WERI-Rb-1 (cell line): ENCODE results near the gene NWD2.

Source experiments
- DNase-seq: peaks from one replicate; pipeline ENCODE4 v3.0.0-alpha.2; 2020
- H3K27ac ChIP-seq: fragments of 250-450 bp; sonication (Bioruptor Pico); 2 replicates; pipeline ENCODE4 v1.5.1; 2020; ENCODE audit warnings: mild to moderate bottlenecking, moderate library complexity
- H3K27me3 ChIP-seq: fragments of 250-450 bp; sonication (Bioruptor Pico); 2 replicates; pipeline ENCODE4 v1.5.1; 2021; ENCODE audit warnings: mild to moderate bottlenecking, low read depth, moderate library complexity; ENCODE audit not compliant: insufficient read depth, severe bottlenecking
- H3K36me3 ChIP-seq: fragments of 250-450 bp; sonication (Bioruptor Pico); 2 replicates; pipeline ENCODE4 v1.5.1; 2020; ENCODE audit warnings: mild to moderate bottlenecking, moderate library complexity
- H3K4me3 ChIP-seq: 2 replicates; pipeline ENCODE4 v1.5.1; 2011; ENCODE audit warnings: low read depth, mild to moderate bottlenecking, control low read depth, low read length
- H3K9me3 ChIP-seq: fragments of 250-450 bp; sonication (Bioruptor Pico); 2 replicates; pipeline ENCODE4 v1.5.1; 2021; ENCODE audit warnings: mild to moderate bottlenecking, moderate library complexity; ENCODE audit not compliant: severe bottlenecking
- TF ChIP-seq, protein P1 (sequence below): IDR thresholded peaks from 2 replicates; pipeline ENCODE4 v1.5.1; 2011; ENCODE audit warnings: low read depth, mild to moderate bottlenecking, control low read depth, inconsistent platforms, low read length

NWD2 gene

DNA sequence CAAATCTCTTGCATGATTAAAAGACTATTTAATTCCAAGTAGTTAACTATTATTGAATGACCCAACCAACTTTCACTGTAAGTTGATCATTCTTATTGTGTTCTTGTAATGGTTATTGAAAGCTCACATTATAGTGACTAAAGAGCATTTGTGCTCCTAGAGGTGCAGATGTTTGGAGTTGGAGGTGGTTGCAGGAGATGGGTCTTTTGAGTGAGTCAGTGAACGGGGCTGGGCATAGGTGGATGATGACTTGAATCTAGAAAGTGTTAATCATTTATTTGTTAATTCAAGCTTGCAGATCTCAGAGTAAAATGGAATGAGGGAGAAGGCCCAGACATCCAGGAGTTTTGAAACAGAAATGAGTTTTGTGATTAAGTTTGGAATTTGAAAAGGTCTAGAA lies 13.7 kb downstream of the NWD2 start:
- Histone ChIP-seq H3K36me3 (no peaks in the 10 kb centered on the region), H3K4me3 (no peak overlapping the region), H3K27ac (no peak overlapping the region), H3K9me3 (no peaks in the 10 kb centered on the region), H3K27me3 (peaks cover 93% of the 10 kb centered on the region)
- TF ChIP-seq, protein P1, sequence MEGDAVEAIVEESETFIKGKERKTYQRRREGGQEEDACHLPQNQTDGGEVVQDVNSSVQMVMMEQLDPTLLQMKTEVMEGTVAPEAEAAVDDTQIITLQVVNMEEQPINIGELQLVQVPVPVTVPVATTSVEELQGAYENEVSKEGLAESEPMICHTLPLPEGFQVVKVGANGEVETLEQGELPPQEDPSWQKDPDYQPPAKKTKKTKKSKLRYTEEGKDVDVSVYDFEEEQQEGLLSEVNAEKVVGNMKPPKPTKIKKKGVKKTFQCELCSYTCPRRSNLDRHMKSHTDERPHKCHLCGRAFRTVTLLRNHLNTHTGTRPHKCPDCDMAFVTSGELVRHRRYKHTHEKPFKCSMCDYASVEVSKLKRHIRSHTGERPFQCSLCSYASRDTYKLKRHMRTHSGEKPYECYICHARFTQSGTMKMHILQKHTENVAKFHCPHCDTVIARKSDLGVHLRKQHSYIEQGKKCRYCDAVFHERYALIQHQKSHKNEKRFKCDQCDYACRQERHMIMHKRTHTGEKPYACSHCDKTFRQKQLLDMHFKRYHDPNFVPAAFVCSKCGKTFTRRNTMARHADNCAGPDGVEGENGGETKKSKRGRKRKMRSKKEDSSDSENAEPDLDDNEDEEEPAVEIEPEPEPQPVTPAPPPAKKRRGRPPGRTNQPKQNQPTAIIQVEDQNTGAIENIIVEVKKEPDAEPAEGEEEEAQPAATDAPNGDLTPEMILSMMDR = no peak
- DNase-seq = no peak

- no peaks in the 10 kb centered on the region for H3K9me3 ChIP-seq
- no peaks in the 10 kb centered on the region for H3K36me3 ChIP-seq
- no peak overlapping the region for H3K27ac ChIP-seq
- TF ChIP-seq, protein P1 = no peak
- H3K4me3 ChIP-seq = no peak overlapping the region
- no peak for DNase-seq
- peaks cover 82% of the 10 kb centered on the region for H3K27me3 ChIP-seq
These were observed 23.8 kb downstream of the NWD2 start for GRCh38 chr4:37268319-37268718.

DNA sequence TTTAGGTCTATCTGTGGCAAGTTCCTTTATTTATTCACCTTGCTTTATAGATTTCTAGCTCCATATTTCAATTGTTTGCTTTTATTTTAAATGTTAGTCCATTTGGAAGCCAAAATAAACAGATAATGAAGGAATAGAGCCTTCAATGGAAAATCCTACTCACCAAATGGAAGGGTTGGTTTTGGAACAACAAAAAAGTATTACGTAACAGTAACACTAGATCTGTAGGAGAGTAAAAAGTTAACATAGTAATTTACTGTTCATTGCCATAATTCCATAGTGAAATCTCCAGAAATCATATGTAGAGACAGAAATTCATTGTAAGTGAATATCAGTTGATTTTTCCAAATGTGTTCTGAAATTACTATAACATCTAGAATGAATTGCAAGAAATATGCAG lies 34.6 kb downstream of the NWD2 start:
- Histone ChIP-seq H3K27ac (no peak overlapping the region), H3K9me3 (peaks cover 2% of the 10 kb centered on the region), H3K27me3 (peaks cover 49% of the 10 kb centered on the region), H3K36me3 (no peaks in the 10 kb centered on the region), H3K4me3 (no peak overlapping the region)
- TF ChIP-seq, protein P1 = no peak
- no peak for DNase-seq

- no peak for DNase-seq
- TF ChIP-seq, protein P1 = no peak
- Histone ChIP-seq H3K27ac (no peak overlapping the region), H3K27me3 (peaks cover 58% of the 10 kb centered on the region), H3K9me3 (peaks cover 2% of the 10 kb centered on the region), H3K36me3 (no peaks in the 10 kb centered on the region), H3K4me3 (no peak overlapping the region)
These were observed 35.5 kb downstream of the NWD2 start for GRCh38 chr4:37279894-37280592.

DNA sequence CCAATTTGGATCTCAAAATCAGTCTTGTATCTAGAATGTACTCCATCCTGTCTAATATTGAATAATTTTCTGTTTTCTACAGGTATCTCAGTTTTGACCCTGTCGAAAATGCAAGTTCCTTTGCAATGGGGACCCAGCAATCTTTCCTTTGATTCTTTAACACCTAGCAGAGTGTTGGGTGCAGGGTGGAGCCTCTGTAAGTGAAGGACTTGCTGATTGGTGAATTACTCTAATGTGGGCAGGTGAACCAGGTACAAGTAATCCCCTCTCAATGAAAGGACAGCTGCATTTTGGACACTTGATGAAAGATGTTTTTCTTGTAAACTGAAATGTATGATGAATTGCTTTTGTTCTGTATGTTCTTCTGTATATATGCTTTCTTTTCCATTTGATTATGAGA lies 54.9 kb downstream of the NWD2 start:
- DNase-seq = no peak
- Histone ChIP-seq H3K27me3 (peaks cover 90% of the 10 kb centered on the region), H3K27ac (no peak overlapping the region), H3K4me3 (no peak overlapping the region), H3K9me3 (peaks cover 2% of the 10 kb centered on the region), H3K36me3 (no peaks in the 10 kb centered on the region)
- TF ChIP-seq, protein P1 = no peak

- DNase-seq = no peak
- peaks cover 12% of the 10 kb centered on the region for H3K9me3 ChIP-seq
- no peak overlapping the region for H3K27ac ChIP-seq
- H3K4me3 ChIP-seq = no peak overlapping the region
- no peaks in the 10 kb centered on the region for H3K36me3 ChIP-seq
- H3K27me3 ChIP-seq = peaks cover 86% of the 10 kb centered on the region
- TF ChIP-seq, protein P1 = no peak
These were observed 60.1 kb downstream of the NWD2 start for GRCh38 chr4:37304612-37305011.
